ENCODE results near the gene ARHGAP23.
"Not testable (repeated sequence)": the region's sequence is repeated elsewhere in the genome, so short reads cannot be mapped to it uniquely, and the experiment has no call there.

ARHGAP23 gene

GRCh38 chr17:38498353-38498752, 70.1 kb downstream of the ARHGAP23 start:
- H3K4me3 ChIP-seq (ENCODE audit: low read length) = no peak overlapping the region
- no peaks in the 10 kb centered on the region for H3K4me1 ChIP-seq (ENCODE audit: control insufficient read depth, insufficient read depth, low read length)
- peaks cover 8% of the 10 kb centered on the region for H3K36me3 ChIP-seq (ENCODE audit: control insufficient read depth, insufficient read depth, low read length)

DNA sequence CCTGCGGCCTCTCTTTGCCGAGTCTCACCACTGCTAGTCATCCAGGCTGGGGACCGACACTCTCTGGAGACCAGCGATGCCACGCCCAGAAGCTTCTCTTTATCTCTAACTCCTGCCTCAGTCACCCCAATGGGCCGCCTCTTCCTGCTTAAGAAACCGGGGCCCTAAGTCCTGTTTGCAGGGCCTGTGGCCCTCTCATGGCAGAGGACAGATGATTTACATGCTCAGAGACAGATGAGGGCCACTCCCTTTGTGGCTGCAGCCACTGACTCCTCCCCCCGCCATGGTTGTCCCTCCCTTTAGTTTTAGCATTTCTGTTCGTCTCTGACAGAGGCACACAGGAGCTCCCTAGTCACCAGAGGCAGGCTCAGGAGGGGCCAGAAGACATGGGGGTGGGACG, 71.0 kb downstream of the ARHGAP23 start:
- H3K27me3 ChIP-seq (ENCODE audit: control insufficient read depth, insufficient read depth, low read length); H3K9ac ChIP-seq (ENCODE audit: low read length); H3K4me1 ChIP-seq (ENCODE audit: control insufficient read depth, insufficient read depth, low read length); H3K36me3 ChIP-seq (ENCODE audit: control insufficient read depth, insufficient read depth, low read length); H3K4me3 ChIP-seq (ENCODE audit: low read length); H3K27ac ChIP-seq (ENCODE audit: low read depth, low read length): not testable (repeated sequence)

More at GRCh38 chr17:38498353-38498752, 70.1 kb downstream of the ARHGAP23 start:
- no peaks in the 10 kb centered on the region for H3K27me3 ChIP-seq (ENCODE audit: control insufficient read depth, insufficient read depth, low read length)
- no peak overlapping the region for H3K9ac ChIP-seq (ENCODE audit: low read length)
- no peak overlapping the region for H3K27ac ChIP-seq (ENCODE audit: low read depth, low read length)

GRCh38 chr17:38501718-38502117, 73.5 kb downstream of the ARHGAP23 start:
- H3K4me3 ChIP-seq (ENCODE audit: low read length); H3K36me3 ChIP-seq (ENCODE audit: control insufficient read depth, insufficient read depth, low read length): not testable (repeated sequence)

GRCh38 chr17:38503286-38503913, 75.1 kb downstream of the ARHGAP23 start:
- not testable (repeated sequence) for H3K36me3 ChIP-seq (ENCODE audit: control insufficient read depth, insufficient read depth, low read length); H3K4me3 ChIP-seq (ENCODE audit: low read length); H3K9ac ChIP-seq (ENCODE audit: low read length); H3K27ac ChIP-seq (ENCODE audit: low read depth, low read length); H3K4me1 ChIP-seq (ENCODE audit: control insufficient read depth, insufficient read depth, low read length); H3K27me3 ChIP-seq (ENCODE audit: control insufficient read depth, insufficient read depth, low read length)

More at GRCh38 chr17:38501718-38502117, 73.5 kb downstream of the ARHGAP23 start:
- not testable (repeated sequence) for H3K4me1 ChIP-seq (ENCODE audit: control insufficient read depth, insufficient read depth, low read length); H3K27me3 ChIP-seq (ENCODE audit: control insufficient read depth, insufficient read depth, low read length); H3K27ac ChIP-seq (ENCODE audit: low read depth, low read length); H3K9ac ChIP-seq (ENCODE audit: low read length)

DNA sequence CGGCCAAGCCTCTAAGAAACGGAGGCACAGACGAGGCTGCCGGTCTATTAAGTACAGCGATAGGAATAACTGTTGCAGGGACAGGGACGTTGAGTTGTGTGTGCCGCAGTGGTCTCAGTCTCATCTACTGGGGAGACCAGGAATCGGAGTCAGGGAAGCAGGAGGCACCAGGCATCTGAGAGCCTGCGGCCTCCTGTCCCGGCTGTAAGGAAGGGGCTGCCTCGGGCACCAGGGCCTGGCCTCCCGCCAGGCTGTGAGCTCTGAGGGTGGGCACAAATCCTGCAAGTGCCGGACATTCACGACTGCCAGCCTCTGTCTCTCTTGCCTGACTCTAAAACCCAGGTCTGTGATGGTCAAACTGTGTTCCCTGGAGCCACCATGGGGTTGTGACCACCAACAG, 76.0 kb downstream of the ARHGAP23 start:
- H3K27me3 ChIP-seq (ENCODE audit: control insufficient read depth, insufficient read depth, low read length) = no peaks in the 10 kb centered on the region
- H3K4me3 ChIP-seq (ENCODE audit: low read length) = no peak overlapping the region
- H3K27ac ChIP-seq (ENCODE audit: low read depth, low read length) = no peak overlapping the region
- H3K36me3 ChIP-seq (ENCODE audit: control insufficient read depth, insufficient read depth, low read length) = peaks cover 5% of the 10 kb centered on the region
- no peaks in the 10 kb centered on the region for H3K4me1 ChIP-seq (ENCODE audit: control insufficient read depth, insufficient read depth, low read length)
- no peak overlapping the region for H3K9ac ChIP-seq (ENCODE audit: low read length)

GRCh38 chr17:38507436-38507835, 79.2 kb downstream of the ARHGAP23 start:
- Histone ChIP-seq H3K9ac (ENCODE audit: low read length) (no peak overlapping the region), H3K36me3 (ENCODE audit: control insufficient read depth, insufficient read depth, low read length) (peaks cover 2% of the 10 kb centered on the region), H3K27me3 (ENCODE audit: control insufficient read depth, insufficient read depth, low read length) (peaks cover 7% of the 10 kb centered on the region), H3K4me3 (ENCODE audit: low read length) (no peak overlapping the region), H3K4me1 (ENCODE audit: control insufficient read depth, insufficient read depth, low read length) (no peaks in the 10 kb centered on the region), H3K27ac (ENCODE audit: low read depth, low read length) (no peak overlapping the region)

DNA sequence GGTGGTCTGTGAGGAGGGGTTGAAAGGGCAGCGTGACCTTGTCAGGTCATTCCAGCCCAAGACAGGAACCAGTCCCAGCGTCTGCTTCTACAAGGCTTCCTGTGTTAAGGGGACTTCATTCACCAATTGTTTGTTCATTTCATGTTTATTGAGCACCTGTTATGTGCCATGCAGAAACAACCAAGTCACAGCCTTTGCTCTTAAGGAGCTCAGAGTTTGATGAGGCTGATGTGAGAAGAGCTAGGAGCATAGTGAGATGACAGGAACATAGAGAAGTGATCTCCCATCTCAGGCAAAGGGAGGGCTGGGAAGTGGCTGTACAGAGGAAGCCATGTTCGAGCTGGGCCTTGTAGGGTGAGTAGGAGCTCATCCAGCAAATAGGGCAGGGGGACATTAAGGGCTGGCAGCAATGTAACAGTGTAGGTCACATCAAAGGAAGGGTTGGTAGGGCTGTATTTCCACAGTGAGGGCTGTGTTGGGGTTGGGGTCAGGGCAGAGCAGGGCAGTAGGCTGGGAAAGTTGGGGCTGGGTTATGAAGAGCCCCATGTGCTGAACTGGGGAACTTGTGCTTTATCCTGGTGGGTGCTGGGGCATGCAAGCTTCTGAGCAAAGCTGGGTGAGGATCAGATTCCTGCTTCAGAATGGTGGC, 79.8 kb downstream of the ARHGAP23 start:
- H3K27ac ChIP-seq (ENCODE audit: low read depth, low read length) = no peak overlapping the region
- H3K4me1 ChIP-seq (ENCODE audit: control insufficient read depth, insufficient read depth, low read length) = no peaks in the 10 kb centered on the region
- no peak overlapping the region for H3K4me3 ChIP-seq (ENCODE audit: low read length)
- peaks cover 7% of the 10 kb centered on the region for H3K27me3 ChIP-seq (ENCODE audit: control insufficient read depth, insufficient read depth, low read length)
- peaks cover under 1% of the 10 kb centered on the region for H3K36me3 ChIP-seq (ENCODE audit: control insufficient read depth, insufficient read depth, low read length)
- H3K9ac ChIP-seq (ENCODE audit: low read length) = no peak overlapping the region

DNA sequence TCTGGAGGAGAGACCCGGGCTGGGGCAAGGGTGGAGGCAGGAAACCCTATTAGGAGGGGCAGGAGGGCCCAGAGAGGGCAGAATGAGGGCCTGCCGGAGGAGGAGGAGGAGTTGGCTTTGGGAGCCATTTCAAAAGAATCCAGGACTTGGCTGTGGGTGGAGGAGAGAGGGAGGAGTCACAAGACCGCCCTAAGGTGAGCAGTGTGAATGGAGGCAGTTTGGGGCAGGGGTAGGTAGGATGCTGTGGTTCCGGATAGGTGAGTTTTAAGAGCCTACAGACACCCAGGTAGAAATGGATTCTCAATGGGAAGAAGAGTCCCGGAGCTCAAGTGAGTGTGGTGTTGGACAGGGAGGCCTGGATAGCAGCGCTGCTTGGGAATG, 80.3 kb downstream of the ARHGAP23 start:
- peaks cover 7% of the 10 kb centered on the region for H3K27me3 ChIP-seq (ENCODE audit: control insufficient read depth, insufficient read depth, low read length)
- H3K4me1 ChIP-seq (ENCODE audit: control insufficient read depth, insufficient read depth, low read length) = no peaks in the 10 kb centered on the region
- H3K27ac ChIP-seq (ENCODE audit: low read depth, low read length) = no peak overlapping the region
- H3K4me3 ChIP-seq (ENCODE audit: low read length) = no peak overlapping the region
- no peaks in the 10 kb centered on the region for H3K36me3 ChIP-seq (ENCODE audit: control insufficient read depth, insufficient read depth, low read length)
- H3K9ac ChIP-seq (ENCODE audit: low read length) = no peak overlapping the region

- no peak overlapping the region for H3K27ac ChIP-seq (ENCODE audit: low read depth, low read length)
- no peak overlapping the region for H3K9ac ChIP-seq (ENCODE audit: low read length)
- H3K4me3 ChIP-seq (ENCODE audit: low read length) = no peak overlapping the region
- no peaks in the 10 kb centered on the region for H3K36me3 ChIP-seq (ENCODE audit: control insufficient read depth, insufficient read depth, low read length)
- H3K27me3 ChIP-seq (ENCODE audit: control insufficient read depth, insufficient read depth, low read length) = peaks cover 7% of the 10 kb centered on the region
- no peaks in the 10 kb centered on the region for H3K4me1 ChIP-seq (ENCODE audit: control insufficient read depth, insufficient read depth, low read length)
Measured at GRCh38 chr17:38508954-38509771, 80.9 kb downstream of the ARHGAP23 start.

GRCh38 chr17:38509772-38510420, 81.6 kb downstream of the ARHGAP23 start:
- no peak overlapping the region for H3K4me3 ChIP-seq (ENCODE audit: low read length)
- H3K36me3 ChIP-seq (ENCODE audit: control insufficient read depth, insufficient read depth, low read length) = no peaks in the 10 kb centered on the region
- H3K9ac ChIP-seq (ENCODE audit: low read length) = no peak overlapping the region
- H3K27ac ChIP-seq (ENCODE audit: low read depth, low read length) = no peak overlapping the region
- peaks cover 7% of the 10 kb centered on the region for H3K27me3 ChIP-seq (ENCODE audit: control insufficient read depth, insufficient read depth, low read length)
- no peaks in the 10 kb centered on the region for H3K4me1 ChIP-seq (ENCODE audit: control insufficient read depth, insufficient read depth, low read length)

- no peaks in the 10 kb centered on the region for H3K36me3 ChIP-seq (ENCODE audit: control insufficient read depth, insufficient read depth, low read length)
- no peaks in the 10 kb centered on the region for H3K4me1 ChIP-seq (ENCODE audit: control insufficient read depth, insufficient read depth, low read length)
- peaks cover 7% of the 10 kb centered on the region for H3K27me3 ChIP-seq (ENCODE audit: control insufficient read depth, insufficient read depth, low read length)
- no peak overlapping the region for H3K9ac ChIP-seq (ENCODE audit: low read length)
- H3K4me3 ChIP-seq (ENCODE audit: low read length) = no peak overlapping the region
- no peak overlapping the region for H3K27ac ChIP-seq (ENCODE audit: low read depth, low read length)
Measured at GRCh38 chr17:38510421-38511149, 82.3 kb downstream of the ARHGAP23 start.
